Ovary (tissue), 3 donors: Measurements from ENCODE around the gene LDLRAD2.

Experiments used
- CTCF ChIP-seq, 3 donors: fragments of 450-650 bp in 2 of 3; fragments of 200-600 bp in 1 of 3; IDR thresholded peaks; one replicate each; pipeline versions ENCODE4 v1.5.1 to v1.8.0; 2016 to 2022; ENCODE audit warnings: antibody characterized with exemption in 3 of 3, mild to moderate bottlenecking in 1 of 3
- EP300 ChIP-seq: sonication (generic); formaldehyde crosslinking; IDR thresholded peaks from one replicate; pipeline ENCODE4 v1.6.1; 2017; ENCODE audit warnings: antibody characterized with exemption
- POLR2A ChIP-seq: fragments of 450-650 bp; IDR thresholded peaks from one replicate; pipeline ENCODE4 v1.6.1; 2017; ENCODE audit warnings: antibody characterized with exemption, mild to moderate bottlenecking, moderate library complexity
- donor health status: DM: no; HTN: no; CAD: no.

GRCh38 chr1:21861602-21862429 lies 49.8 kb downstream of the LDLRAD2 start:
- no peak for TF ChIP-seq CTCF (IDR thresholded peaks at IDR 0.05)
- TF ChIP-seq EP300 = no peak
- TF ChIP-seq POLR2A = no peak
